Measurements from ENCODE around the gene ATP6V0B. TPM values are rescaled to one million over a fixed set of nuclear protein-coding genes. Genes with fewer than 3 reads are reported as not detected.
A peak's percentile ranks its signal among the peaks of the same experiment; 100 is the strongest.

ATP6V0B gene
- total and polyA plus RNA-seq, 9 of the 15 experiments (the other 6 are each of a cell fraction or from before 2014, with no cell fraction given): 137 to 328 (median 220) TPM

GRCh38 chr1:43996733-43997115 lies 22.0 kb downstream of the ATP6V0B start:
- no peaks in the 10 kb centered on the region for H3K9me3 ChIP-seq (replicated peaks; ENCODE audit: control insufficient read depth, insufficient read depth, low read depth, low read length)
- POLR2A ChIA-PET: interaction anchor here (0.6 kb wide), 1 partner anchor 107 kb away, joined by 3 read pairs; no protein-coding TSS in a partner anchor
- H4K20me1 ChIP-seq (replicated peaks; ENCODE audit: control insufficient read depth, insufficient read depth, low read length): no peaks in the 10 kb centered on the region
- ATAC-seq: no peak
- H3K27ac ChIP-seq (ENCODE audit: extremely low read depth, low read depth, low read length): no peak overlapping the region
- no peak for DNase-seq (ENCODE audit: extremely low read depth in 1 of 4, low spot score in 3 of 4)
- intact Hi-C loops (cut with micrococcal nuclease): loop anchor here (10.0 kb wide), 1 partner anchor 298 kb away; no protein-coding TSS in a partner anchor
- H3K27me3 ChIP-seq (ENCODE audit: control insufficient read depth in 2 of 2, insufficient read depth in 2 of 2, low read length in 2 of 2): no peaks in the 10 kb centered on the region
- peak overlapping the region in 1 of 2 experiments; percentile 38; a peak in 2 of 4 replicates for H3K9ac ChIP-seq (ENCODE audit: insufficient read depth in 1 of 2, low read depth in 2 of 2, low read length in 2 of 2)
- H3K4me3 ChIP-seq: no peak overlapping the region
- TF ChIP-seq HINFP (tag; conservative IDR thresholded peaks at IDR 0.05; ENCODE audit: low read depth): no peak
- no peak for TF ChIP-seq HDAC3 (IDR thresholded peaks at IDR 0.05; ENCODE audit: borderline replicate concordance, partially characterized antibody)
- TF ChIP-seq POLR2G (IDR thresholded peaks at IDR 0.05; ENCODE audit: low read depth, low read length): 0 out of 2 replicates have a peak, but pooled peaks have one; percentile 11
- H3K36me3 ChIP-seq (ENCODE audit: control insufficient read depth, insufficient read depth, low read length): no peaks in the 10 kb centered on the region
- no peaks in the 10 kb centered on the region for H3K79me2 ChIP-seq (ENCODE audit: control insufficient read depth, insufficient read depth, low read length)
- peaks cover 5% of the 10 kb centered on the region for H3K9me1 ChIP-seq (ENCODE audit: control insufficient read depth, insufficient read depth, low read length)
- WGBS (ENCODE audit: insufficient coverage, low coverage, missing lambda C conversion rate): 75% methylated on average over 6 of the region's 6 CpGs
- FAIRE-seq: no peak
- CTCF ChIA-PET (ENCODE audit: low intra/inter-chr PET ratio): no interaction called here
- no peak overlapping the region for H2AFZ ChIP-seq (ENCODE audit: low read depth, low read length)
- in situ Hi-C loops (cut with MboI): no loop called here
- no TSS peak for BruUV-seq (replicated peaks)
- H3K4me2 ChIP-seq (ENCODE audit: insufficient read depth, low read length): no peak overlapping the region
- peaks cover 8 to 67% of the 10 kb centered on the region in 2 experiments; a peak in 4 of 5 replicates for H3K4me1 ChIP-seq (replicated peaks in 1 of 2; ENCODE audit: control insufficient read depth in 2 of 2, insufficient read depth in 2 of 2, low read length in 2 of 2)

Measured in K562 (cell line).